ENCODE measurements around the gene ARL8B.

ARL8B gene

GRCh38 chr3:5186089-5186857 is 64.2 kb downstream of the ARL8B start:
- no peak for TF ChIP-seq BACH2 (CRISPR knock-in tag; IDR thresholded peaks at IDR 0.05; ENCODE audit: borderline replicate concordance)
- no peak for TF ChIP-seq TOX (CRISPR knock-in tag; IDR thresholded peaks at IDR 0.05; ENCODE audit: borderline replicate concordance)
- no peak for TF ChIP-seq RARB (CRISPR knock-in tag; IDR thresholded peaks at IDR 0.05)
- TF ChIP-seq CSDC2 (CRISPR knock-in tag; IDR thresholded peaks at IDR 0.05): no peak
- no peak for TF ChIP-seq ZNF565 (CRISPR knock-in tag; conservative IDR thresholded peaks at IDR 0.05; ENCODE audit: low read depth)
- TF ChIP-seq ZFP30 (CRISPR knock-in tag; IDR thresholded peaks at IDR 0.05): no peak
- ATAC-seq: no peak

GRCh38 chr3:5186858-5187155 is 64.7 kb downstream of the ARL8B start:
- TF ChIP-seq ESRRG (CRISPR knock-in tag; IDR thresholded peaks at IDR 0.05): no peak
- no peak for TF ChIP-seq ZNF70 (CRISPR knock-in tag; IDR thresholded peaks at IDR 0.05)
- no peak for TF ChIP-seq PPARA (CRISPR knock-in tag; IDR thresholded peaks at IDR 0.05; ENCODE audit: borderline replicate concordance)
- TF ChIP-seq CSDC2 (CRISPR knock-in tag; IDR thresholded peaks at IDR 0.05): no peak
- TF ChIP-seq OSR1 (CRISPR knock-in tag; IDR thresholded peaks at IDR 0.05): no peak
- TF ChIP-seq POU6F1 (CRISPR knock-in tag; IDR thresholded peaks at IDR 0.05; ENCODE audit: borderline replicate concordance, low read depth): no peak
- TF ChIP-seq ZNF8 (CRISPR knock-in tag; IDR thresholded peaks at IDR 0.05): no peak
- no peak for TF ChIP-seq ZC3H10 (CRISPR knock-in tag; IDR thresholded peaks at IDR 0.05)
- TF ChIP-seq ZNF565 (CRISPR knock-in tag; conservative IDR thresholded peaks at IDR 0.05; ENCODE audit: low read depth): no peak; the same call in 1 of the 2 replicates
- ATAC-seq: no peak

- TF ChIP-seq ZC3H10 (CRISPR knock-in tag; IDR thresholded peaks at IDR 0.05) (no peak), ZNF565 (CRISPR knock-in tag; conservative IDR thresholded peaks at IDR 0.05; ENCODE audit: low read depth) (0 out of 2 replicates have a peak, but pooled peaks have one; percentile 37)
- ATAC-seq: peak; percentile 98
These were observed 65.2 kb downstream of the ARL8B start, which contains the start of gene EDEM1 for GRCh38 chr3:5187156-5187919. EDEM1 (plus strand) TSS chr3:5187707; CDS start chr3:5187806, 99 bp downstream.

GRCh38 chr3:5187920-5188418 is 65.9 kb downstream of the ARL8B start:
- no peak for TF ChIP-seq ARNTL (CRISPR knock-in tag; IDR thresholded peaks at IDR 0.05; ENCODE audit: borderline replicate concordance, low read depth)
- TF ChIP-seq CSRNP3 (CRISPR knock-in tag; IDR thresholded peaks at IDR 0.05): no peak
- TF ChIP-seq BACH2 (CRISPR knock-in tag; IDR thresholded peaks at IDR 0.05; ENCODE audit: borderline replicate concordance): no peak
- TF ChIP-seq RARB (CRISPR knock-in tag; IDR thresholded peaks at IDR 0.05): no peak
- TF ChIP-seq CREB5 (CRISPR knock-in tag; IDR thresholded peaks at IDR 0.05; ENCODE audit: low read depth): no peak
- no peak for TF ChIP-seq PPARA (CRISPR knock-in tag; IDR thresholded peaks at IDR 0.05; ENCODE audit: borderline replicate concordance)
- TF ChIP-seq ZC3H10 (CRISPR knock-in tag; IDR thresholded peaks at IDR 0.05): no peak
- no peak for TF ChIP-seq POU6F1 (CRISPR knock-in tag; IDR thresholded peaks at IDR 0.05; ENCODE audit: borderline replicate concordance, low read depth)
- TF ChIP-seq PATZ1 (CRISPR knock-in tag; IDR thresholded peaks at IDR 0.05; ENCODE audit: borderline replicate concordance): no peak
- no peak for TF ChIP-seq TCF4 (CRISPR knock-in tag; IDR thresholded peaks at IDR 0.05; ENCODE audit: borderline replicate concordance)
- TF ChIP-seq ZNF70 (CRISPR knock-in tag; IDR thresholded peaks at IDR 0.05): no peak
- TF ChIP-seq ISL1 (CRISPR knock-in tag; IDR thresholded peaks at IDR 0.05): no peak
- no peak for TF ChIP-seq TOX (CRISPR knock-in tag; IDR thresholded peaks at IDR 0.05; ENCODE audit: borderline replicate concordance)

More at GRCh38 chr3:5187920-5188418, 65.9 kb downstream of the ARL8B start:
- ATAC-seq: peak; percentile 57
